Measurements from ENCODE around the gene CACNA1S. TPM values are rescaled to one million over a fixed set of nuclear protein-coding genes. Genes with fewer than 3 reads are reported as not detected.

CACNA1S gene
- total and polyA plus RNA-seq, 2 experiments from 2014 or later = not detected

DNA sequence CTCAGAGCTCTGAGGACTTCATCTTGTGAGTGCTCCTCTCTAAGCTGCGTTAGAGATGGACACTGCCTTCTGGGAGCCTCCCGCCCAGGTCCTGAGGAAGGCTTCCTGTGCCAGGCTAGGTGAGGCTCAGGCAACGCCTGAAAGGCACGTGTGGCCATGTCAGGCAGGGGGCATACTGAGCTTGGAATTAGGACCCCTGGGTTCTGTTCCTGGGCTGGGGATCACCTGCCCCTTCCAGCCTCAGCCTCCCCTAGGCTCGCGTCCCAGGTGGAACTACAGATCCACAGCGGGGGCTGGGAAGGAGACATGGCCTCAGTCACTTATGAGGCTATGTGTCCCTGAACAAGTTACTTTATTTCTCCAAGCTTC is 24.8 kb upstream of the CACNA1S start:
- peaks cover 13% of the 10 kb centered on the region for H3K4me1 ChIP-seq (ENCODE audit: insufficient read depth)
- H3K9ac ChIP-seq = no peak overlapping the region
- no peaks in the 10 kb centered on the region for H4K20me1 ChIP-seq (ENCODE audit: insufficient read depth)
- TF ChIP-seq EZH2phosphoT487 (IDR thresholded peaks at IDR 0.05; ENCODE audit: insufficient read depth, low read depth) (no peak), EZH2 (IDR thresholded peaks at IDR 0.05; ENCODE audit: insufficient read depth, poor library complexity, severe bottlenecking) (no peak)
- H3K27me3 ChIP-seq (replicated peaks; ENCODE audit: insufficient read depth) = no peaks in the 10 kb centered on the region
- no peak overlapping the region for H3K4me3 ChIP-seq
- no peak for DNase-seq
- WGBS, 2 experiments (ENCODE audit: low coverage in 1 of 2, low lambda C conversion rate in 2 of 2, missing lambda C conversion rate in 2 of 2) = 95 to 100% methylated on average over 6 to 7 of the region's 7 CpGs
- peak overlapping the region; percentile 53; the same call in 1 of the 2 replicates for H3K27ac ChIP-seq
- peaks cover 9% of the 10 kb centered on the region for H3F3A ChIP-seq (ENCODE audit: insufficient read depth)
- H3K9me2 ChIP-seq (ENCODE audit: insufficient read depth) = no peaks in the 10 kb centered on the region
- no peak overlapping the region for H2AFZ ChIP-seq
- no peaks in the 10 kb centered on the region; the same call in 1 of the 2 replicates for H3K36me3 ChIP-seq (ENCODE audit: low read depth)
- H3K4me2 ChIP-seq (ENCODE audit: unreplicated experiment) = no peak overlapping the region
- H3K9me3 ChIP-seq (ENCODE audit: low read depth) = no peaks in the 10 kb centered on the region
- in situ Hi-C loops (cut with MboI) = no loop called here
- no peaks in the 10 kb centered on the region for H3K79me2 ChIP-seq (ENCODE audit: insufficient read depth)

DNA sequence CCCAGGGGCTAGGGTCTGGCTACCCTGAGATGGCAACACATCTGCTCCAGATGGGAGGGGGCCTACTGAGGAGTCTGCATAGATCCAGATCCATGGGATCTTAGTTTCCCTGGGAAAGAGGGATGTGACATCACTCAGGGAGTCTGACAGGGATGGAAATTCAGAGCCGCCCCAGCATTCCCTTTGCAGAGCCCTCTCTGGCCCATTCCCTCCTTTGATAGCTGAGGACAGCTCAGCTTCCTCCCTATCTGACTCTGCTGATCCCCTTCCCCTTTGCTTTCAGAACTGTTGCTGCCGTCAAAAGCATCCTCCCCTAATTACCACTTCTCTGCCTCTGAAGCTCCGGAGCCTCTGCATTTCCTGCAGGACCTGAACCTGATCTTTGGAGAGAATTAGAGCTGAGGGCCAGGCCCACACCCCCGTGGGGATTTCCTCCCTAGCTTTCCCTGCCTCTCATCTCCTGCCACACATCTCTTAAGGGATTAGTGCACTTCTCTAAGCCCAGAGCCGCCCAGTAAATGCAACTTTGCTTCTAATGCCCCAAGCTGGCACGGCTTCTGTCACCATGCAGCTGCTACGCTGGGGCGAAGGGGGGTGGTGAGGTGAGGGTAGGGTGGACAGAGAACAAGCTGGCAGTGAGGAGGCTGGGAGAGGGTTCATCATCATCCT is 24.3 kb upstream of the CACNA1S start:
- H4K20me1 ChIP-seq (ENCODE audit: insufficient read depth) = no peaks in the 10 kb centered on the region
- WGBS, 2 experiments (ENCODE audit: low coverage in 1 of 2, low lambda C conversion rate in 2 of 2, missing lambda C conversion rate in 2 of 2) = 79 to 80% methylated on average over 8 of the region's 8 CpGs

DNA sequence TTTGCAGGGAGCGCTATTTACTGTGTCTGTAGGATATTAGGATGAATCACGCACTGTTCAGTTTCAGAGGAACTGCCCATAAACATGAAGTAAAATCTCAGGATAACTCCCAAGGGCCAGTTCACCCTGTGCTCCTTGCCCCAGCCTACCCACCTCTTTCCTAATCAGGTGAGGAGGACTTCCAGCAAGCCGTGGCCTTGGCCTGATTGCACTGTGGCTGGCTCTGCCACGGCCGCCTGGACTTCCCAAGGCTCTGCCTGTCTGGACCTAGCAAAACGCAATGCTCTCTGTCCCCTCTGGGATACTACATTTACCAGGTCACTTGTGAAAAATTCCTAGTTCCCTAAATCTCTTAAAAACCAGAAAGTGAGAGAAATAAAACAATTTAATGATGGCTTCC is 22.2 kb upstream of the CACNA1S start:
- in situ Hi-C loops (cut with MboI) = no loop called here
- no peak overlapping the region for H3K9ac ChIP-seq

More for the DNA sequence above, 24.3 kb upstream of the CACNA1S start:
- H3K9ac ChIP-seq = no peak overlapping the region
- no peaks in the 10 kb centered on the region; the same call in 1 of the 2 replicates for H3K36me3 ChIP-seq (ENCODE audit: low read depth)
- no peaks in the 10 kb centered on the region for H3K79me2 ChIP-seq (ENCODE audit: insufficient read depth)
- H3K4me3 ChIP-seq = no peak overlapping the region
- H3K4me2 ChIP-seq (ENCODE audit: unreplicated experiment) = no peak overlapping the region
- H3K9me3 ChIP-seq (ENCODE audit: low read depth) = no peaks in the 10 kb centered on the region
- H3K4me1 ChIP-seq (ENCODE audit: insufficient read depth) = peaks cover 13% of the 10 kb centered on the region
- no peaks in the 10 kb centered on the region for H3K27me3 ChIP-seq (replicated peaks; ENCODE audit: insufficient read depth)
- H2AFZ ChIP-seq = no peak overlapping the region
- TF ChIP-seq EZH2 (IDR thresholded peaks at IDR 0.05; ENCODE audit: insufficient read depth, poor library complexity, severe bottlenecking) (no peak), EZH2phosphoT487 (IDR thresholded peaks at IDR 0.05; ENCODE audit: insufficient read depth, low read depth) (no peak)
- no peak overlapping the region for H3K27ac ChIP-seq
- peaks cover 9% of the 10 kb centered on the region for H3F3A ChIP-seq (ENCODE audit: insufficient read depth)
- H3K9me2 ChIP-seq (ENCODE audit: insufficient read depth) = no peaks in the 10 kb centered on the region
- in situ Hi-C loops (cut with MboI) = no loop called here
- no peak for DNase-seq

DNA sequence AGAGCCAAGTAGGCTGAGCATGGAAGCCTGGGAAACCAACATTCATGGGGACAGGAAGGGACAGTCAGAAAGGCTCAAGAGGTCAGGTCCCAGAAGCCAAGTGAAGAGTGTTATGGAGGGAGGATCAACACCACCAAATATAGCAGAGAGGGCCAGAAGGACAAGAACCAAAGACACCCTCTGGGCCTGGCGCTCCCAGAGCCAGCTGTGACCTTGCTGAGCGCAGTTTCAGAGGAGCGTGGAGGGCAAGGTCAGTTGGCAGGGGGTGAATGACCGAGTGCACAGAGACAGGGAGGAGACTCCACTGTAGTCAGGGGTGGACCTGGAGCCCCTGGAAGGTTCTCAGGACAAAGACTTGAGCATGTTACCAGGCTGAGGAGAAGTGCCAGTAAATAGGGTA is 19.2 kb upstream of the CACNA1S start:
- Histone ChIP-seq H3K4me1 (ENCODE audit: insufficient read depth) (no peaks in the 10 kb centered on the region), H3K9me2 (ENCODE audit: insufficient read depth) (no peaks in the 10 kb centered on the region), H3K79me2 (ENCODE audit: insufficient read depth) (no peaks in the 10 kb centered on the region), H4K20me1 (ENCODE audit: insufficient read depth) (no peaks in the 10 kb centered on the region), H2AFZ (no peak overlapping the region), H3F3A (ENCODE audit: insufficient read depth) (no peaks in the 10 kb centered on the region), H3K27ac (no peak overlapping the region), H3K27me3 (replicated peaks; ENCODE audit: insufficient read depth) (no peaks in the 10 kb centered on the region), H3K4me3 (no peak overlapping the region), H3K4me2 (ENCODE audit: unreplicated experiment) (no peak overlapping the region), H3K9ac (no peak overlapping the region), H3K36me3 (ENCODE audit: low read depth) (no peaks in the 10 kb centered on the region; the same call in 1 of the 2 replicates), H3K9me3 (ENCODE audit: low read depth) (no peaks in the 10 kb centered on the region)
- 76 to 79% methylated on average over 4 of the region's 4 CpGs for WGBS, 2 experiments (ENCODE audit: low coverage in 1 of 2, low lambda C conversion rate in 2 of 2, missing lambda C conversion rate in 2 of 2)
- in situ Hi-C loops (cut with MboI) = no loop called here
- TF ChIP-seq EZH2 (IDR thresholded peaks at IDR 0.05; ENCODE audit: insufficient read depth, poor library complexity, severe bottlenecking) = no peak
- TF ChIP-seq EZH2phosphoT487 (IDR thresholded peaks at IDR 0.05; ENCODE audit: insufficient read depth, low read depth) = no peak
- no peak for DNase-seq

More for the DNA sequence above, 22.2 kb upstream of the CACNA1S start:
- DNase-seq = no peak
- TF ChIP-seq EZH2 (IDR thresholded peaks at IDR 0.05; ENCODE audit: insufficient read depth, poor library complexity, severe bottlenecking) = no peak
- TF ChIP-seq EZH2phosphoT487 (IDR thresholded peaks at IDR 0.05; ENCODE audit: insufficient read depth, low read depth) = no peak
- H3K27me3 ChIP-seq (replicated peaks; ENCODE audit: insufficient read depth) = no peaks in the 10 kb centered on the region
- H3K4me3 ChIP-seq = no peak overlapping the region
- H3F3A ChIP-seq (ENCODE audit: insufficient read depth) = peaks cover 9% of the 10 kb centered on the region
- 96% methylated on average over 6 of the region's 6 CpGs for WGBS, 2 experiments (ENCODE audit: low coverage in 1 of 2, low lambda C conversion rate in 2 of 2, missing lambda C conversion rate in 2 of 2)
- no peak overlapping the region for H3K27ac ChIP-seq
- no peaks in the 10 kb centered on the region for H3K9me3 ChIP-seq (ENCODE audit: low read depth)
- H3K9me2 ChIP-seq (ENCODE audit: insufficient read depth) = no peaks in the 10 kb centered on the region
- H3K4me2 ChIP-seq (ENCODE audit: unreplicated experiment) = no peak overlapping the region
- no peaks in the 10 kb centered on the region for H4K20me1 ChIP-seq (ENCODE audit: insufficient read depth)
- H3K36me3 ChIP-seq (ENCODE audit: low read depth) = no peaks in the 10 kb centered on the region; the same call in 1 of the 2 replicates
- peaks cover 13% of the 10 kb centered on the region for H3K4me1 ChIP-seq (ENCODE audit: insufficient read depth)
- H2AFZ ChIP-seq = no peak overlapping the region
- H3K79me2 ChIP-seq (ENCODE audit: insufficient read depth) = no peaks in the 10 kb centered on the region

Measured in GM23248 (cell line).